Panc1 (cell line): ENCODE data around the gene LBH. TPM values are rescaled to one million over a fixed set of nuclear protein-coding genes. Genes with fewer than 3 reads are reported as not detected.

Source experiments
- ATAC-seq: fragments of 200-7000 bp; cut with Tn5 transposase; 2 replicates; pipeline ENCODE4 v1.9.1; 2020; ENCODE audit warnings: mild to moderate bottlenecking, moderate library complexity
- BruUV-seq: library from RNA; stranded (reverse); fragments of 400-500 nt; replicated peaks from 2 replicates; lab custom pipeline; 2021; lab: Mats Ljungman, UMichigan
- CTCF ChIA-PET: fragments of 300-600 bp; sonication (Branson Sonifier 250); formaldehyde crosslinking; loops from one replicate; lab custom pipeline; 2022; ENCODE audit warnings: antibody characterized with exemption; lab: Charles Lee
- POLR2A ChIA-PET: fragments of 300-600 bp; sonication (Branson Sonifier 250); formaldehyde crosslinking; loops from one replicate; lab custom pipeline; 2022; ENCODE audit warnings: antibody characterized with exemption; lab: Charles Lee
- DNase-seq: peaks from one replicate; pipeline ENCODE4 v3.0.0-alpha.2; 2010; ENCODE audit warnings: low read depth, low spot score
- H3K27ac ChIP-seq: 2 replicates; pipeline ENCODE4 v1.5.1; 2011; ENCODE audit warnings: mild to moderate bottlenecking, low read length, inconsistent platforms
- H3K27me3 ChIP-seq: fragments of 200-500 bp; sonication (Bioruptor generic); 2 replicates; pipeline ENCODE4 v1.6.0; 2014; ENCODE audit warnings: low read length, inconsistent platforms; ENCODE audit not compliant: control insufficient read depth, insufficient read depth
- H3K36me3 ChIP-seq: fragments of 200-500 bp; sonication (Bioruptor generic); 2 replicates; pipeline ENCODE4 v1.5.1; 2014; ENCODE audit warnings: inconsistent platforms, mild to moderate bottlenecking, low read length, moderate library complexity; ENCODE audit not compliant: control insufficient read depth, insufficient read depth
- H3K4me1 ChIP-seq: 2 replicates; pipeline ENCODE4 v1.5.1; 2011; ENCODE audit warnings: inconsistent platforms, mild to moderate bottlenecking, low read length, moderate library complexity; ENCODE audit not compliant: control insufficient read depth, insufficient read depth
- H3K4me3 ChIP-seq, 2 experiments: 2 replicates each; pipeline ENCODE4 v1.5.1; 2011 to 2012; ENCODE audit warnings: low read depth in 2 of 2, low read length in 2 of 2, mild to moderate bottlenecking in 2 of 2, inconsistent platforms in 1 of 2, moderate library complexity in 1 of 2
- H3K9me3 ChIP-seq: fragments of 200-500 bp; sonication (Bioruptor generic); 2 replicates; pipeline ENCODE4 v1.5.1; 2014; ENCODE audit warnings: low read depth, mild to moderate bottlenecking, inconsistent platforms, low read length, moderate library complexity; ENCODE audit not compliant: control insufficient read depth, insufficient read depth
- CTCF ChIP-seq: fragments of 450-650 bp; IDR thresholded peaks from 2 replicates; pipeline ENCODE4 v1.5.1; 2017; ENCODE audit warnings: mild to moderate bottlenecking
- POLR2AphosphoS5 ChIP-seq: IDR thresholded peaks from 2 replicates; pipeline ENCODE4 v1.6.1; 2012; ENCODE audit warnings: mild to moderate bottlenecking, low read depth, low read length, moderate library complexity
- REST ChIP-seq, 2 experiments: IDR thresholded peaks; 2 replicates each; pipeline ENCODE4 v1.6.1; 2011 to 2012; ENCODE audit warnings: low read depth in 2 of 2, control low read depth in 1 of 2, low read length in 1 of 2, mild to moderate bottlenecking in 1 of 2, moderate library complexity in 1 of 2; ENCODE audit not compliant: insufficient read depth in 1 of 2
- SIN3A ChIP-seq: IDR thresholded peaks from 2 replicates; pipeline ENCODE4 v1.6.1; 2012; ENCODE audit warnings: low read depth, mild to moderate bottlenecking, low read length, moderate library complexity, borderline replicate concordance; ENCODE audit not compliant: insufficient read depth
- TCF7L2 ChIP-seq: IDR thresholded peaks from 2 replicates; pipeline ENCODE4 v1.6.1; 2011; ENCODE audit warnings: mild to moderate bottlenecking, low read depth, low read length, inconsistent platforms
- in situ Hi-C: cut with HindIII; loops from 2 replicates; pipeline ENCODE4 v1.10.0; 2016; ENCODE audit warnings: low sequenced_read_pairs, low pct_unique_long_range_greater_than_20kb
- intact Hi-C: fragments of 100-400 bp; cut with micrococcal nuclease; formaldehyde crosslinking; loops from one replicate; pipeline ENCODE4 v1.10.0; 2022; ENCODE audit not compliant: unreplicated experiment
- total RNA-seq: library from RNA; stranded (reverse); gene quantifications from one replicate; pipeline ENCODE4 v1.2.1, GENCODE V29; 2021; ENCODE audit not compliant: unreplicated experiment

Gene LBH
- total RNA-seq, 1 experiment from 2014 or later = 2.2 TPM

- no peak for TF ChIP-seq REST (IDR thresholded peaks at IDR 0.05; ENCODE audit: insufficient read depth in 1 of 2, low read depth in 2 of 2, low read length in 1 of 2)
- TF ChIP-seq POLR2AphosphoS5 = no peak
- TF ChIP-seq SIN3A = no peak
- no peak for TF ChIP-seq CTCF
- TF ChIP-seq TCF7L2 = no peak
- intact Hi-C loops = no loop called here
- Histone ChIP-seq H3K9me3 (no peaks in the 10 kb centered on the region), H3K27ac (no peak overlapping the region), H3K4me1 (no peaks in the 10 kb centered on the region), H3K27me3 (no peaks in the 10 kb centered on the region; the same call in 1 of the 2 replicates), H3K36me3 (no peaks in the 10 kb centered on the region), H3K4me3 (no peak overlapping the region)
- ChIA-PET CTCF (no interaction called here), POLR2A (interaction anchor here (0.7 kb wide), 1 partner anchor 15 kb away, joined by 3 read pairs; no protein-coding TSS in a partner anchor)
- ATAC-seq = no peak
- in situ Hi-C loops = no loop called here
- no TSS peak for BruUV-seq
- no peak for DNase-seq
These were observed 28.7 kb downstream of the LBH start for GRCh38 chr2:30259827-30260679.

- Histone ChIP-seq H3K4me1 (no peaks in the 10 kb centered on the region), H3K27ac (no peak overlapping the region), H3K9me3 (no peaks in the 10 kb centered on the region), H3K4me3 (no peak overlapping the region), H3K27me3 (no peaks in the 10 kb centered on the region; the same call in 1 of the 2 replicates), H3K36me3 (no peaks in the 10 kb centered on the region)
- BruUV-seq = no TSS peak
- ChIA-PET CTCF (interaction anchor here (0.7 kb wide), 1 partner anchor 161 kb away, joined by 13 read pairs; no protein-coding TSS in a partner anchor), POLR2A (no interaction called here)
- in situ Hi-C loops (no loop called here), intact Hi-C loops (no loop called here)
- TF ChIP-seq SIN3A (no peak), POLR2AphosphoS5 (no peak), TCF7L2 (no peak), REST (IDR thresholded peaks at IDR 0.05; ENCODE audit: insufficient read depth in 1 of 2, low read depth in 2 of 2, low read length in 1 of 2) (no peak), CTCF (no peak)
- ATAC-seq (no peak), DNase-seq (no peak)
These were observed 29.6 kb downstream of the LBH start for GRCh38 chr2:30260941-30261340.
